HG03103 (cell line): ENCODE data around the gene COL27A1.
A peak's percentile ranks its signal among the peaks of the same experiment; 100 is the strongest.

Experiments used
- ATAC-seq: cut with Tn5 transposase; IDR thresholded peaks from one replicate; pipeline ENCODE4 v1.9.1; 2021; ENCODE audit warnings: low read depth; ENCODE audit not compliant: unreplicated experiment

COL27A1 gene

GRCh38 chr9:114155263-114155994 is at the start of gene COL27A1:
Gene COL27A1, plus strand, starts transcription at chr9:114155537. Its CDS starts 414 bp downstream, at chr9:114155951.
- ATAC-seq: peak; percentile 86

- no peak for ATAC-seq
Measured at GRCh38 chr9:114107286-114108001, 47.9 kb upstream of the COL27A1 start.

- ATAC-seq: no peak
Measured at GRCh38 chr9:114108016-114108833, 47.1 kb upstream of the COL27A1 start.

GRCh38 chr9:114109124-114109523 is 46.2 kb upstream of the COL27A1 start:
- ATAC-seq: no peak

- ATAC-seq: no peak
Measured at GRCh38 chr9:114110180-114110579, 45.2 kb upstream of the COL27A1 start.

- no peak for ATAC-seq
Measured at GRCh38 chr9:114112325-114112724, 43.0 kb upstream of the COL27A1 start.

GRCh38 chr9:114112778-114113584 is 42.4 kb upstream of the COL27A1 start:
- no peak for ATAC-seq

GRCh38 chr9:114114364-114114763 is 41.0 kb upstream of the COL27A1 start:
- no peak for ATAC-seq

GRCh38 chr9:114115654-114116125 is 39.6 kb upstream of the COL27A1 start:
- no peak for ATAC-seq

- no peak for ATAC-seq
Measured at GRCh38 chr9:114116126-114116747, 39.1 kb upstream of the COL27A1 start.

GRCh38 chr9:114117614-114117995 is 37.7 kb upstream of the COL27A1 start:
- ATAC-seq: no peak

GRCh38 chr9:114117996-114118830 is 37.1 kb upstream of the COL27A1 start:
- ATAC-seq: no peak

GRCh38 chr9:114119242-114120191 is 35.8 kb upstream of the COL27A1 start:
- ATAC-seq: no peak

- ATAC-seq: no peak
Measured at GRCh38 chr9:114120192-114121014, 34.9 kb upstream of the COL27A1 start.

- ATAC-seq: no peak
Measured at GRCh38 chr9:114121227-114122135, 33.9 kb upstream of the COL27A1 start.
